Mesenchymal stem cell (in vitro differentiated cells and primary cell): ENCODE measurements around the gene MIF4GD.

Experiments
- DNase-seq: peaks from one replicate; pipeline ENCODE4 v3.0.0-alpha.2; 2013
- H2AFZ ChIP-seq: one replicate; pipeline ENCODE4 v1.6.1; 2013; ENCODE audit warnings: low read depth, mild to moderate bottlenecking, control low read depth, inconsistent platforms, low read length, moderate library complexity
- H2AK5ac ChIP-seq: 2 replicates; pipeline ENCODE4 v1.6.1; 2013; ENCODE audit warnings: low read length, moderate library complexity, mild to moderate bottlenecking, inconsistent platforms; ENCODE audit not compliant: severe bottlenecking
- H2BK120ac ChIP-seq: one replicate; pipeline ENCODE4 v1.6.1; 2013; ENCODE audit warnings: low read depth, mild to moderate bottlenecking, inconsistent platforms, low read length, moderate library complexity
- H2BK12ac ChIP-seq, 2 experiments: one replicate each; pipeline ENCODE4 v1.6.1; 2013; ENCODE audit warnings: inconsistent platforms in 2 of 2, low read length in 2 of 2, mild to moderate bottlenecking in 2 of 2, moderate library complexity in 2 of 2, control low read depth in 1 of 2
- H2BK15ac ChIP-seq: one replicate; pipeline ENCODE4 v1.6.1; 2013; ENCODE audit warnings: mild to moderate bottlenecking, low read depth, inconsistent platforms; ENCODE audit not compliant: poor library complexity, severe bottlenecking
- H2BK5ac ChIP-seq: 2 replicates; pipeline ENCODE4 v1.6.1; 2013; ENCODE audit warnings: low read depth, mild to moderate bottlenecking, low read length, control low read depth, inconsistent platforms; ENCODE audit not compliant: poor library complexity, severe bottlenecking
- H3K14ac ChIP-seq, 2 experiments: one replicate each; pipeline ENCODE4 v1.6.1; 2013; ENCODE audit warnings: inconsistent platforms in 2 of 2, low read length in 2 of 2, control low read depth in 1 of 2, mild to moderate bottlenecking in 1 of 2, moderate library complexity in 1 of 2
- H3K18ac ChIP-seq, 2 experiments: one replicate each; pipeline ENCODE4 v1.6.1; 2013; ENCODE audit warnings: inconsistent platforms in 2 of 2, low read length in 2 of 2, control low read depth in 1 of 2, low read depth in 1 of 2, mild to moderate bottlenecking in 1 of 2
- H3K23ac ChIP-seq, 2 experiments: one replicate each; pipeline ENCODE4 v1.6.1; 2013; ENCODE audit warnings: inconsistent platforms in 2 of 2, low read length in 2 of 2, mild to moderate bottlenecking in 2 of 2, moderate library complexity in 2 of 2, control low read depth in 1 of 2
- H3K27ac ChIP-seq: 2 replicates; pipeline ENCODE4 v1.5.1; 2013; ENCODE audit warnings: mild to moderate bottlenecking, moderate library complexity, low read length, control low read depth, inconsistent platforms; ENCODE audit not compliant: poor library complexity, severe bottlenecking
- H3K27me3 ChIP-seq, 2 experiments: 2 replicates each; pipeline versions ENCODE4 v1.6.1 to v1.7.0; 2013; ENCODE audit warnings: low read length in 2 of 2, mild to moderate bottlenecking in 2 of 2, moderate library complexity in 2 of 2, control low read depth in 1 of 2, inconsistent platforms in 1 of 2; ENCODE audit not compliant: control insufficient read depth in 1 of 2, insufficient read depth in 1 of 2
- H3K36me3 ChIP-seq, 2 experiments: 2 replicates each; pipeline versions ENCODE4 v1.6.1 to v1.7.0; 2013; ENCODE audit warnings: low read length in 2 of 2, control low read depth in 1 of 2, inconsistent platforms in 1 of 2, low read depth in 1 of 2, mild to moderate bottlenecking in 1 of 2; ENCODE audit not compliant: insufficient read depth in 2 of 2, control insufficient read depth in 1 of 2
- H3K4ac ChIP-seq, 2 experiments: one replicate each; pipeline ENCODE4 v1.6.1; 2013; ENCODE audit warnings: inconsistent platforms in 2 of 2, low read length in 2 of 2, mild to moderate bottlenecking in 2 of 2, moderate library complexity in 2 of 2, control low read depth in 1 of 2, low read depth in 1 of 2
- H3K4me1 ChIP-seq: 2 replicates; pipeline ENCODE4 v1.6.1; 2013; ENCODE audit warnings: low read depth, low read length, control low read depth; ENCODE audit not compliant: control insufficient read depth, insufficient read depth
- H3K4me2 ChIP-seq: 2 replicates; pipeline ENCODE4 v1.6.1; 2013; ENCODE audit warnings: low read length, mild to moderate bottlenecking, inconsistent platforms; ENCODE audit not compliant: poor library complexity, severe bottlenecking
- H3K4me3 ChIP-seq, 2 experiments: 2 replicates each; pipeline versions ENCODE4 v1.5.1 to v1.7.0; 2013; ENCODE audit warnings: low read length in 2 of 2, mild to moderate bottlenecking in 2 of 2, control low read depth in 1 of 2, low read depth in 1 of 2; ENCODE audit not compliant: insufficient read depth in 1 of 2
- H3K79me1 ChIP-seq: replicated peaks from 2 replicates; pipeline ENCODE4 v1.6.1; 2013; ENCODE audit warnings: mild to moderate bottlenecking, control low read depth, low read length, inconsistent platforms; ENCODE audit not compliant: poor library complexity, severe bottlenecking
- H3K9ac ChIP-seq: 2 replicates; pipeline ENCODE4 v1.7.0; 2013; ENCODE audit warnings: mild to moderate bottlenecking, low read length, moderate library complexity
- H3K9me3 ChIP-seq: 2 replicates; pipeline ENCODE4 v1.7.0; 2013; ENCODE audit warnings: mild to moderate bottlenecking, low read length; ENCODE audit not compliant: control insufficient read depth
- H4K8ac ChIP-seq: one replicate; pipeline ENCODE4 v1.6.1; 2013; ENCODE audit warnings: inconsistent platforms, mild to moderate bottlenecking, low read length, moderate library complexity
- H4K91ac ChIP-seq: one replicate; pipeline ENCODE4 v1.6.1; 2013; ENCODE audit warnings: mild to moderate bottlenecking, low read length, inconsistent platforms
- WGBS: methylation state at CpG from one replicate; pipeline ENCODE4 v1.1.7; 2013; ENCODE audit warnings: mixed read lengths; 5-methylcytosine and 5-hydroxymethylcytosine counted together

The MIF4GD gene

DNA sequence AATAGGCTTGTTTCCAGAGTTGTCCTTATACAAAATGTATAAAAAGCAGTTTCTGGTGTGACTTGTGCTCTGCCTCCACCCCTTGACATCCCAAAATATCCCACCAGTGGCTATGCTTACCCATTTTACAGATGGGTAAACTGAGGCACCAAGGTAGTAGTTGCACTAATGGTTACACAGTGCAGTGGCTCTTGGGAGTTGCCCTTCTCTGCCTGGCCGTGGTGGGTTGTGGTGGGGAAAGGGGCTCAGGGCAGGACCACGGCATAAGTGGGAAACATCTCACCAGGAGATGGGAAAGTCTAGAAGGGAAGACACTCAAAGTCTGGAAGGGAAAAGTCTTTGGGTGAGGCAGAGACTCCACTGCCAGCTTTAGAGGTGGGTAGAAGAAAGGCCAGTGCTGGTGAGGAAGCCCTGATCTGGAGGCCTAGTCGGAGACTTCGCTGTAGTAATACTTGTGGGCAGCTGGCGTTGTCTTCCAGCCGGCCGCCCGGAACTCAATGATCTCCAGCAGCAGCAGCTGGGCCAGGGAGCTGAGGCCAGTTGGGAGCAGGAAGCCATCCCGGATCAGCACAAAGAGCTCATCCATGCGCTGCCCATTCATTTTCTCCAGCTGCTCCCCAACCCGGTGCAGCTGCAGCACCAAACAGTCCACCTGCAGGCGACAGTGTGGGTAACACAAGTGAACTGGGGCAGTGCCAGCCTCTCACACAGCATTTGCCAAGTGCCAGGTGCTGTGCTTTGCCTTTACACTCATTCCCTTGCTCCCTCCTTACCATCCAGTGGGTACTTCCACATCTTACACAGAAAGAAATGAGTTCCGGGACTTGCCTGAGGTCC is 4.5 kb downstream of the MIF4GD start:
- Histone ChIP-seq H2AFZ (no peak overlapping the region), H2AK5ac (no peak overlapping the region), H2BK120ac (no peak overlapping the region), H3K27me3 (no peaks in the 10 kb centered on the region), H2BK12ac (no peak overlapping the region), H3K9me3 (no peaks in the 10 kb centered on the region), H3K79me1 (peaks cover 18% of the 10 kb centered on the region), H2BK15ac (no peak overlapping the region), H3K36me3 (peaks cover 40 to 46% of the 10 kb centered on the region in 2 experiments), H4K91ac (no peak overlapping the region), H3K27ac (no peak overlapping the region), H3K9ac (no peak overlapping the region), H3K14ac (no peak overlapping the region), H2BK5ac (no peak overlapping the region), H3K4me2 (no peak overlapping the region), H3K4me3 (peak overlapping the region in 1 of 2 experiments; percentile 15), H3K23ac (no peak overlapping the region), H3K4ac (no peak overlapping the region), H4K8ac (no peak overlapping the region), H3K4me1 (peaks cover 13% of the 10 kb centered on the region), H3K18ac (no peak overlapping the region)
- WGBS = 94% methylated on average over 13 of the region's 13 CpGs
- no peak for DNase-seq

DNA sequence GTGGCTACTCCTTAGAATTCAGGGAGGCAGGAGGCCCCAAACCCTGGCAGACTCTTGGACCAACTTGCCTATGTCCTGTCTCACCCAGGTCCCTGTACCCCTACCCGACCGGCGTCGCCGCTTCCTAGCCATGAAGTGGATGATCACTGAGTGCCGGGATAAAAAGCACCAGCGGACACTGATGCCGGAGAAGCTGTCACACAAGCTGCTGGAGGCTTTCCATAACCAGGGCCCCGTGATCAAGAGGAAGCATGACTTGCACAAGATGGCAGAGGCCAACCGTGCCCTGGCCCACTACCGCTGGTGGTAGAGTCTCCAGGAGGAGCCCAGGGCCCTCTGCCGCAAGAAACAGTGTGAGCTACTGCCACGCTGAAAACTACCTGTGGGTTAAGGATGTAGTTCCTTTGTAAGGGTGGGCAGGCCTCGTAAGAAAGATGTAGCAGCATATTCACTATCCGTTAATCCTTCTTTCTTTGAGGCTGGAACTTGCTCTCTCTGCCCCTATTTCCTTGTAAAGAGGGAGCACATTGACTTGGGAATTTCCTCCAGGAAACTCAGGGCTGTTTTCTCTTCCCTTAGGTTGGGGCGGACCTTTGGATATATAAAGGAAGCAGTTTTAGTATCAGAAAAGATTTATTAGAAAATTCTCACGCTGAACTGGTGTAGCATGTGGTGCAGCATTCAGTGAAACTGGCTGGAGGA is 5.3 kb downstream of the MIF4GD start:
- Histone ChIP-seq H3K4me2 (no peak overlapping the region), H3K9me3 (no peaks in the 10 kb centered on the region), H3K36me3 (peaks cover 40 to 46% of the 10 kb centered on the region in 2 experiments), H3K9ac (no peak overlapping the region), H4K8ac (no peak overlapping the region), H2BK120ac (no peak overlapping the region), H2BK5ac (no peak overlapping the region), H2AK5ac (no peak overlapping the region), H4K91ac (peak overlapping the region; percentile 22), H2AFZ (no peak overlapping the region), H3K14ac (no peak overlapping the region), H3K4me3 (no peak overlapping the region), H3K23ac (no peak overlapping the region), H2BK12ac (no peak overlapping the region), H2BK15ac (no peak overlapping the region), H3K79me1 (peaks cover 18% of the 10 kb centered on the region), H3K27me3 (no peaks in the 10 kb centered on the region), H3K27ac (no peak overlapping the region), H3K4me1 (peaks cover 10% of the 10 kb centered on the region), H3K4ac (no peak overlapping the region), H3K18ac (no peak overlapping the region)
- no peak for DNase-seq
- 97% methylated on average over 17 of the region's 17 CpGs for WGBS

DNA sequence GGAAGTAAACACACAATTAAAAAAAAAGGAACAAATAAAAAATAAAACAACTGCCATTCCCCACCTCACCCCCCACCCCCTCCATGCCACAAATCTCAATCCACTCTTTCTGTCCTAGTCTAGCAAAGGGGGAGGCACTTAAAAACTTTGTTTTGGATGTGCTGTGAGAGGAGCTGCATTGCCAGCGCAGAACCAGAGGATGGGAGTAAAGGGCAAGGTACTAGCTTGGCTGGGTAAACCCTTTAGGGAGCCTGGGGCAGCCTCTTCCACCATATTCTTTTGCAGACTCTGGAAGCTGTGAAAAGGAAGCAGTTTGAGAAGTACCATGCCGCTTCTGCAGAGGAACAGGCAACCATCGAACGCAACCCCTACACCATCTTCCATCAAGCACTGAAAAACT is 8.0 kb downstream of the MIF4GD start:
- Histone ChIP-seq H2AK5ac (no peak overlapping the region), H3K9me3 (no peaks in the 10 kb centered on the region), H2BK12ac (no peak overlapping the region), H3K18ac (no peak overlapping the region), H4K8ac (no peak overlapping the region), H3K9ac (peak overlapping the region; percentile 100), H3K23ac (no peak overlapping the region), H3K4me3 (peak overlapping the region in 1 of 2 experiments; percentile 100), H3K4me2 (no peak overlapping the region), H3K4ac (no peak overlapping the region), H2BK5ac (no peak overlapping the region), H2AFZ (no peak overlapping the region), H3K4me1 (peaks cover 7% of the 10 kb centered on the region), H2BK120ac (no peak overlapping the region), H3K14ac (no peak overlapping the region), H3K27ac (no peak overlapping the region), H2BK15ac (no peak overlapping the region), H3K36me3 (peaks cover 40 to 52% of the 10 kb centered on the region in 2 experiments), H3K27me3 (no peaks in the 10 kb centered on the region), H3K79me1 (peaks cover 21% of the 10 kb centered on the region), H4K91ac (no peak overlapping the region)
- 84% methylated on average over 4 of the region's 4 CpGs for WGBS
- no peak for DNase-seq

DNA sequence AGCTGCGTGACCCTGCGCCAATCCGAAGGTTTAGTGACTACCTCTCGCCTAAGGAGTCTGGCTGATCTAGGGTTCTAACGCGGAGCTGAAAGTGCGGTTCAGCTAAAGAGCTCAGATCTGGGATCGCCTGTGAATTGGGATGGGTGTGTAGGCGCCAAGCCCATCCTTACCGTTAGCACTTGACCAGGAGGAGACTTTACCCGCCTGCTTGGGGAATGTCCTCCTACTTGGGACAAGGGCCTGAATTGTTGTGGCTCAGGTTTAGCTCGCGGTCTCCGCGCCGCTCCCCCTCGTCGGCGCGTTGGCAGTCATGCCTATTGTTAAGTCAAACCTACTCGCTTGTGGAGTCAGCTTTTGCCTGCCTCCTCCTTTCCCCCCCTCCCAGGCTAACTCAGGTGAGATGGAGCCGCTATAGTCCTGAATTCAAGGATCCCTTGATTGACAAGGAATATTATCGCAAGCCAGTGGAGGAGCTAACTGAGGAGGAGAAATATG is 8.9 kb downstream of the MIF4GD start:
- H3K23ac ChIP-seq = no peak overlapping the region
- H3K4me2 ChIP-seq = peak overlapping the region; percentile 90
- peak overlapping the region; percentile 74 for H2AFZ ChIP-seq
- H4K91ac ChIP-seq = peak overlapping the region; percentile 96
- peak overlapping the region in 1 of 2 experiments; percentile 98 for H3K14ac ChIP-seq
- H3K27me3 ChIP-seq = no peaks in the 10 kb centered on the region
- H2BK120ac ChIP-seq = no peak overlapping the region
- WGBS = 2% methylated on average over 23 of the region's 23 CpGs
- H2BK12ac ChIP-seq = no peak overlapping the region
- peaks cover 32 to 49% of the 10 kb centered on the region in 2 experiments for H3K36me3 ChIP-seq
- H3K4me1 ChIP-seq = peaks cover 4% of the 10 kb centered on the region
- no peak for DNase-seq
- peak overlapping the region; percentile 100 for H3K9ac ChIP-seq
- H3K4me3 ChIP-seq = peak overlapping the region; percentile 92 to 100
- H3K4ac ChIP-seq = peak overlapping the region; percentile 71 to 97
- peak overlapping the region; percentile 38 to 98 for H3K18ac ChIP-seq
- peak overlapping the region; percentile 54 for H2BK15ac ChIP-seq
- peaks cover 21% of the 10 kb centered on the region for H3K79me1 ChIP-seq
- H2AK5ac ChIP-seq = no peak overlapping the region
- H4K8ac ChIP-seq = peak overlapping the region; percentile 100
- H3K27ac ChIP-seq = peak overlapping the region; percentile 100
- H3K9me3 ChIP-seq = no peaks in the 10 kb centered on the region
- H2BK5ac ChIP-seq = peak overlapping the region; percentile 40
